Lung (tissue), 12 donors: ENCODE data around the gene SACM1L. TPM values are rescaled to one million over a fixed set of nuclear protein-coding genes. Genes with fewer than 3 reads are reported as not detected.

Experiments
- ATAC-seq: fragments of 200-7000 bp; cut with Tn5 transposase; one replicate; pipeline ENCODE4 v1.9.1; 2020; ENCODE audit warnings: moderate number of reproducible peaks; ENCODE audit not compliant: insufficient read depth, low FRiP score
- DNase-seq, 3 donors: peaks; one replicate each; pipeline ENCODE4 v3.0.0-alpha.2; 2013 to 2017
- H3K27ac ChIP-seq, 2 donors: one replicate each; pipeline ENCODE4 v1.5.1; 2013; ENCODE audit warnings: mild to moderate bottlenecking in 2 of 2, moderate library complexity in 2 of 2, control low read depth in 1 of 2, inconsistent platforms in 1 of 2, low read depth in 1 of 2, low read length in 1 of 2
- H3K27me3 ChIP-seq, 3 donors: one replicate each; pipeline ENCODE4 v1.5.1; 2013; ENCODE audit warnings: low read length in 2 of 3; ENCODE audit not compliant: control insufficient read depth in 3 of 3, insufficient read depth in 3 of 3
- H3K36me3 ChIP-seq, 4 donors: one replicate each; pipeline ENCODE4 v1.5.1; 2013; ENCODE audit warnings: low read length in 4 of 4, mild to moderate bottlenecking in 1 of 4, moderate library complexity in 1 of 4; ENCODE audit not compliant: control insufficient read depth in 4 of 4, insufficient read depth in 4 of 4
- H3K4me1 ChIP-seq, 5 donors: one replicate each; pipeline ENCODE4 v1.5.1; 2013; ENCODE audit warnings: low read length in 5 of 5, mild to moderate bottlenecking in 2 of 5, moderate library complexity in 1 of 5; ENCODE audit not compliant: control insufficient read depth in 5 of 5, insufficient read depth in 5 of 5
- H3K4me3 ChIP-seq: one replicate; pipeline ENCODE4 v1.5.1; 2013; ENCODE audit warnings: mild to moderate bottlenecking, control low read depth, moderate library complexity
- H3K9ac ChIP-seq, 2 donors: one replicate each; pipeline ENCODE4 v1.5.1; 2013; ENCODE audit warnings: low read length in 2 of 2, control low read depth in 1 of 2; ENCODE audit not compliant: insufficient read depth in 1 of 2
- H3K9me3 ChIP-seq, 4 donors: one replicate each; pipeline ENCODE4 v1.5.1; 2013; ENCODE audit warnings: low read length in 3 of 4, mild to moderate bottlenecking in 1 of 4, moderate library complexity in 1 of 4; ENCODE audit not compliant: control insufficient read depth in 4 of 4, insufficient read depth in 3 of 4
- CTCF ChIP-seq: IDR thresholded peaks from 2 replicates; pipeline ENCODE4 v1.5.1; 2012; ENCODE audit warnings: mild to moderate bottlenecking; ENCODE audit errors: control extremely low read depth, extremely low read depth
- WGBS, 2 donors: extraction: QIAGEN DNeasy Blood & Tissue Kit; methylation state at CpG; one replicate each; pipeline ENCODE4 v1.1.7; 2013; 5-methylcytosine and 5-hydroxymethylcytosine counted together
- polyA plus RNA-seq, 2 donors: library from polyadenylated mRNA; stranded (reverse); fragments of 200-250 nt; gene quantifications; one replicate each; pipeline ENCODE4 v1.2.1, GENCODE V29; 2013
- total RNA-seq, 2 donors: library from RNA; depleted of rRNA in 1 of 2; stranded (reverse); fragments of >200 nt in 1 of 2; gene quantifications; one replicate each; pipeline ENCODE4 v1.2.1, GENCODE V29; 2014 to 2021
- donor health status: control.
- donor health status: control.
- donor health status: Bipolar disorder and iron deficiency.
- donor health status: healthy.
- donor health status: DM: yes; HTN: yes; CAD: no.

Gene SACM1L
- total and polyA plus RNA-seq, 4 donors: 23.3 to 117 (median 43.8) TPM

GRCh38 chr3:45681846-45682245 lies 7.3 kb upstream of the SACM1L start:
- ATAC-seq (no peak), DNase-seq (no peak)
- WGBS, 2 donors: 70 to 84% methylated on average over 3 of the region's 3 CpGs
- Histone ChIP-seq H3K27ac (peak overlapping the region in 1 of 2 donors; percentile 23), H3K27me3 (no peaks in the 10 kb centered on the region), H3K9me3 (peaks cover 0 to 6% (median under 1%) of the 10 kb centered on the region in 4 donors), H3K36me3 (peaks cover 0 to 47% (median 27%) of the 10 kb centered on the region in 4 donors), H3K4me3 (no peak overlapping the region), H3K4me1 (peaks cover 3 to 11% (median 8%) of the 10 kb centered on the region in 5 donors), H3K9ac (no peak overlapping the region)
- no peak for TF ChIP-seq CTCF

GRCh38 chr3:45682311-45682710 lies 6.9 kb upstream of the SACM1L start:
- Histone ChIP-seq H3K27me3 (no peaks in the 10 kb centered on the region), H3K9me3 (peaks cover 0 to 6% (median under 1%) of the 10 kb centered on the region in 4 donors), H3K9ac (no peak overlapping the region), H3K36me3 (peaks cover 0 to 42% (median 23%) of the 10 kb centered on the region in 4 donors), H3K27ac (peak overlapping the region in 1 of 2 donors; percentile 33), H3K4me3 (no peak overlapping the region), H3K4me1 (peaks cover 3 to 11% (median 7%) of the 10 kb centered on the region in 5 donors)
- WGBS, 2 donors: 94 to 100% methylated on average over 2 of the region's 2 CpGs
- no peak for TF ChIP-seq CTCF
- ATAC-seq: no peak
- DNase-seq: no peak

GRCh38 chr3:45682786-45683185 lies 6.4 kb upstream of the SACM1L start:
- ATAC-seq (no peak), DNase-seq (no peak)
- 72 to 83% methylated on average over 5 of the region's 5 CpGs for whole genome bisulfite sequencing, 2 donors
- Histone ChIP-seq H3K4me1 (peaks cover 2 to 11% (median 4%) of the 10 kb centered on the region in 5 donors), H3K36me3 (peaks cover 0 to 38% (median 21%) of the 10 kb centered on the region in 4 donors), H3K9ac (no peak overlapping the region), H3K27ac (no peak overlapping the region), H3K27me3 (no peaks in the 10 kb centered on the region), H3K4me3 (no peak overlapping the region), H3K9me3 (peaks cover 0 to 6% (median under 1%) of the 10 kb centered on the region in 4 donors)
- no peak for TF ChIP-seq CTCF
